Thoracic aorta (tissue), 2 donors: Measurements from ENCODE around the gene PTPA. TPM values are rescaled to one million over a fixed set of nuclear protein-coding genes. Genes with fewer than 3 reads are reported as not detected.

Experiments used
- ATAC-seq: fragments of 150-250 bp; one replicate; pipeline ENCODE4 v1.8.0; 2017; ENCODE audit warnings: low read depth; ENCODE audit not compliant: insufficient number of reproducible peaks, low FRiP score
- DNase-seq: peaks from one replicate; pipeline ENCODE4 v3.0.0-alpha.2; 2020; ENCODE audit warnings: low spot score
- H3K27ac ChIP-seq, 2 donors: fragments of 200-600 bp; sonication (generic); 1 replicate in 1 of 2; 2 replicates in 1 of 2; pipeline ENCODE4 v1.5.1; 2016; ENCODE audit warnings: mild to moderate bottlenecking in 2 of 2, moderate library complexity in 2 of 2
- H3K27me3 ChIP-seq: fragments of 200-600 bp; sonication (generic); replicated peaks from 2 replicates; pipeline ENCODE4 v1.6.0; 2016; ENCODE audit warnings: mild to moderate bottlenecking; ENCODE audit not compliant: insufficient read depth
- H3K36me3 ChIP-seq: fragments of 200-600 bp; sonication (generic); one replicate; pipeline ENCODE4 v1.5.1; 2016
- H3K4me1 ChIP-seq, 2 donors: fragments of 200-600 bp; sonication (generic); 1 replicate in 1 of 2; 2 replicates in 1 of 2; pipeline versions ENCODE4 v1.5.1 to v1.6.0; 2016; ENCODE audit warnings: low read depth in 2 of 2, mild to moderate bottlenecking in 1 of 2; ENCODE audit not compliant: control insufficient read depth in 1 of 2
- H3K4me3 ChIP-seq: fragments of 200-600 bp; sonication (generic); 2 replicates; pipeline ENCODE4 v1.5.1; 2016; ENCODE audit warnings: mild to moderate bottlenecking
- H3K9me3 ChIP-seq: fragments of 200-600 bp; sonication (generic); 2 replicates; pipeline ENCODE4 v1.5.1; 2016
- CTCF ChIP-seq: fragments of 200-600 bp; sonication (generic); IDR thresholded peaks from one replicate; pipeline ENCODE4 v1.5.1; 2019; ENCODE audit warnings: antibody characterized with exemption
- total RNA-seq, 2 donors: library from RNA; depleted of rRNA; stranded (reverse); fragments of >200 nt; gene quantifications; one replicate each; pipeline versions ENCODE4 v1.1.0 to v1.2.3, GENCODE V29; 2016

The PTPA gene
- total RNA-seq, 2 donors from 2014 or later = 72.2 to 93.3 TPM

GRCh38 chr9:129097671-129098306 lies 13.4 kb upstream of the PTPA start:
- no peak overlapping the region for H3K4me3 ChIP-seq
- ATAC-seq (no peak), DNase-seq (no peak)
- peaks cover 47% of the 10 kb centered on the region for H3K36me3 ChIP-seq
- no peak overlapping the region for H3K27ac ChIP-seq
- TF ChIP-seq CTCF = no peak
- no peaks in the 10 kb centered on the region for H3K27me3 ChIP-seq
- H3K4me1 ChIP-seq = no peaks in the 10 kb centered on the region
- H3K9me3 ChIP-seq = no peaks in the 10 kb centered on the region

GRCh38 chr9:129098328-129098727 lies 12.9 kb upstream of the PTPA start:
- H3K4me1 ChIP-seq = no peaks in the 10 kb centered on the region
- no peak overlapping the region for H3K27ac ChIP-seq
- peaks cover 47% of the 10 kb centered on the region for H3K36me3 ChIP-seq
- H3K4me3 ChIP-seq = no peak overlapping the region
- DNase-seq (no peak), ATAC-seq (no peak)
- no peaks in the 10 kb centered on the region for H3K27me3 ChIP-seq
- TF ChIP-seq CTCF = no peak
- no peaks in the 10 kb centered on the region for H3K9me3 ChIP-seq

GRCh38 chr9:129100383-129101169 lies 10.6 kb upstream of the PTPA start:
- Histone ChIP-seq H3K27ac (no peak overlapping the region), H3K9me3 (no peaks in the 10 kb centered on the region), H3K27me3 (no peaks in the 10 kb centered on the region), H3K4me3 (no peak overlapping the region), H3K36me3 (peaks cover 43% of the 10 kb centered on the region), H3K4me1 (no peaks in the 10 kb centered on the region)
- DNase-seq (no peak), ATAC-seq (no peak)
- no peak for TF ChIP-seq CTCF

GRCh38 chr9:129101279-129101678 lies 9.9 kb upstream of the PTPA start:
- peaks cover 40% of the 10 kb centered on the region for H3K36me3 ChIP-seq
- H3K4me3 ChIP-seq = no peak overlapping the region
- TF ChIP-seq CTCF = no peak
- ATAC-seq (no peak), DNase-seq (no peak)
- H3K27ac ChIP-seq = no peak overlapping the region
- no peaks in the 10 kb centered on the region for H3K4me1 ChIP-seq
- H3K27me3 ChIP-seq = no peaks in the 10 kb centered on the region
- H3K9me3 ChIP-seq = no peaks in the 10 kb centered on the region

- Histone ChIP-seq H3K36me3 (peaks cover 38% of the 10 kb centered on the region), H3K4me3 (no peak overlapping the region), H3K27ac (no peak overlapping the region), H3K27me3 (no peaks in the 10 kb centered on the region), H3K4me1 (no peaks in the 10 kb centered on the region), H3K9me3 (no peaks in the 10 kb centered on the region)
- no peak for TF ChIP-seq CTCF
- ATAC-seq (no peak), DNase-seq (no peak)
Measured at GRCh38 chr9:129102095-129102525, 9.1 kb upstream of the PTPA start.
